Stimulated activated CD4-positive, alpha-beta T cell treated with anti-CD3 and anti-CD28 coated beads, Interleukin-4, amount 100 ng/mL, for 48 hours (primary cell): ENCODE measurements around the gene FIGNL1.
A peak's percentile ranks its signal among the peaks of the same experiment; 100 is the strongest.

Experiments used
- DNase-seq, 2 donors: peaks; one replicate each; pipeline ENCODE4 v3.0.0-alpha.2; 2020; ENCODE audit warnings: low read depth in 2 of 2

The FIGNL1 gene

DNA sequence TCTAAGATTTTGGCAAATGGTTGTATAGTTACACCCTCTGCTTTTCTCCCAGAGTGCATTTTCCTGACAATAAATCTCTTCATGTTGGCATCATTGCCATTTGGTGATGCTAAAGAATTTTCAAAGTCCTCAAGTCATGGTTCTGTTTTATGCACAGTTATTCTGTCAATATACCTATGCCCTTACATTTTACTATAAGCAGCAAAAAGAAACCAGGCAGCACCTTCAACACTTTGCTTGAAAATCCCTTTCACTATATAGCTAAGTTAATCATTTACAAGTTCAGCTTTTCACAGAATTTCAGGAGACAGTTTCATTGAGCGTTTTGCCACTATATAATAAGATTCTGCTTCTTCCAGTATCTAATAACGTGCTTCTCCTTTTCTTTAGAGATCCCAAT, 22.6 kb downstream of the FIGNL1 start:
- DNase-seq, result no peak

- DNase-seq, result no peak
These were observed 23.7 kb downstream of the FIGNL1 start for GRCh38 chr7:50426280-50427045.

- no peak for DNase-seq
These were observed 24.8 kb downstream of the FIGNL1 start for GRCh38 chr7:50425318-50425717.

DNA sequence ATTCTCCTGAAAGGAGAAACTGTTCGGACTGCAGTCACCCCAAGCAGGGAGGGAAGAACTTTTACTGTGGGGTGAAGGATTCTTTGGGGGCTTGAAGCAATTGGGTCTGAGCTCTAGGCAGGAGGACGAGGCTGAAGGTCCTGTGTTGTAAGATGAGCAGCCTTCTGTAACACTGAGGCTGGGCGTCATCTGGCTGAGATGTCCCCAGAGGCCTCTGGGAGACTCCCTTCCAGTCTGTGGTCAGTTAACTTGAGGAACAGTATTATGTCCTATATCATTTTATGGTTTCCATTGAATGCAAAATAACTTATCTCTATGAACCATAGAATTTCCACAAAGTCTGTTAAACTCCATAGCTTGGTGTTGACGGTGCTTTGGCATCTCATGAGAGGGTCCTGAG, 26.3 kb downstream of the FIGNL1 start:
- DNase-seq, result no peak

GRCh38 chr7:50422858-50423257, 27.3 kb downstream of the FIGNL1 start:
- no peak for DNase-seq

GRCh38 chr7:50421043-50421442, 29.1 kb downstream of the FIGNL1 start:
- no peak for DNase-seq

GRCh38 chr7:50418526-50419290, 31.4 kb downstream of the FIGNL1 start:
- no peak for DNase-seq

- DNase-seq, result peak; percentile 60 to 73
These were observed 32.0 kb downstream of the FIGNL1 start for GRCh38 chr7:50418086-50418515.

- no peak for DNase-seq
These were observed 33.5 kb downstream of the FIGNL1 start for GRCh38 chr7:50416527-50417182.

DNA sequence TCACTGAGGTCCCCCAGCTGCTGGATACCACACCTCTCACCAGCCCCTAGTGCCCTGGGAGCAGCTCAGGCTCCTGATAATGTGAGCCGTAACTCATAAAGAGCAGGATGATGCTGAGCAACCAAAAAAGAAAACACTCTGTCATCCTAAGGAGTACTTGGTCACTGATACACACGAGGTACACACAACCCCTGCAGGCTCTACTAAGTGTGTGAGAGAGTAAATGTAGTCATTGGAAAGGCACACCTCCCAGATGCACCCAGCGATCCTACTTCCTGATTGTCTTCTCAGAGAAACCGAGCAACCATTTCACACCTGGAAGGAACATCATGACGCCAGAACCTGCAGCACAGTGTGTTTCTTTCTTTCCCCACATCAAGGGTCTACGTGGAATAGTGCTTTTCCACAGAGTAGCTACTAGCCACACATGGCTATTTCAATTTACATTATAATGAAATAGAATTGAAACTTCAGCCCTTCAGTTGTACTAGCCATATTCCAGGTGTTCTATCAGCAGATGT, 34.2 kb downstream of the FIGNL1 start:
- no peak for DNase-seq

GRCh38 chr7:50413561-50413960, 36.6 kb downstream of the FIGNL1 start:
- DNase-seq, result no peak

DNA sequence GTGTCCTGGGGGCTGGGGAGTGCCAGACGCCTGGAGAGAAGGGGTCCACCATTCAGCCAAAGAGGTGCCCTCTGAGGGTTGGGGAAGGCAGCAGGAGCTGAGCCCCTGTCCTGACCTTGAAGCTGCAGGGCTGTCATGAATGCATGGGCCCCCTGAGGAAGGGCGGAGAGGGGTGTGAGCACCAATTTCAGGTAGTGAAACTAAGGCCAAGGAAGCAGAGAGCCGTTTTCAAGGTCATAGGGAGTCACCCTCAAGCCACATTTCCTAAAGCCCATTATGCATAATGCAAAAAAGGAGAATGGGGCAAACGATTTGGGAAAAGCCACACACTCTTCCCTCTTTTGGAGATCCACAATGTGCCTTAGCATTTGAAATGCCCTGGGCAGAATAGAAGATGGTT, 37.2 kb downstream of the FIGNL1 start:
- DNase-seq, result no peak

DNA sequence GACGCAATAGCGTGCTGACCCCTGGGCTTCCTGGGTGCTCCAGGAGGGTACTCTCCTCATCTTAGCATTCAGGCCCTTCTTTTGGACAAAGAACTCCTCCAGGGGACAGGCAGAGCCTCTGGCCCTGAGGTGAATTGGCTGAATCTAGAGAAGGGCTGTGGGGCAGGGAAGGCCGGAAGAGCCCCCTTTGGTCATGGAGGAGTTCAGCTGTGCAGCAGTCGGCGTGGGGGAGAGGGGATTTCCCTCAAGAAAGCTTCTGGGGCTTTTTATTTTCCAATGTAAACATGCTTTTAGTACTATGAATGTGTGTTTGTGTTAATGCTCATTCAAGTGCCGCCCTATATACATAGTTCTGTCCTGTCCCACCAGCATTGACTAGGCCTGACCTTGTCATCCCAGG, 38.8 kb downstream of the FIGNL1 start:
- no peak for DNase-seq

DNA sequence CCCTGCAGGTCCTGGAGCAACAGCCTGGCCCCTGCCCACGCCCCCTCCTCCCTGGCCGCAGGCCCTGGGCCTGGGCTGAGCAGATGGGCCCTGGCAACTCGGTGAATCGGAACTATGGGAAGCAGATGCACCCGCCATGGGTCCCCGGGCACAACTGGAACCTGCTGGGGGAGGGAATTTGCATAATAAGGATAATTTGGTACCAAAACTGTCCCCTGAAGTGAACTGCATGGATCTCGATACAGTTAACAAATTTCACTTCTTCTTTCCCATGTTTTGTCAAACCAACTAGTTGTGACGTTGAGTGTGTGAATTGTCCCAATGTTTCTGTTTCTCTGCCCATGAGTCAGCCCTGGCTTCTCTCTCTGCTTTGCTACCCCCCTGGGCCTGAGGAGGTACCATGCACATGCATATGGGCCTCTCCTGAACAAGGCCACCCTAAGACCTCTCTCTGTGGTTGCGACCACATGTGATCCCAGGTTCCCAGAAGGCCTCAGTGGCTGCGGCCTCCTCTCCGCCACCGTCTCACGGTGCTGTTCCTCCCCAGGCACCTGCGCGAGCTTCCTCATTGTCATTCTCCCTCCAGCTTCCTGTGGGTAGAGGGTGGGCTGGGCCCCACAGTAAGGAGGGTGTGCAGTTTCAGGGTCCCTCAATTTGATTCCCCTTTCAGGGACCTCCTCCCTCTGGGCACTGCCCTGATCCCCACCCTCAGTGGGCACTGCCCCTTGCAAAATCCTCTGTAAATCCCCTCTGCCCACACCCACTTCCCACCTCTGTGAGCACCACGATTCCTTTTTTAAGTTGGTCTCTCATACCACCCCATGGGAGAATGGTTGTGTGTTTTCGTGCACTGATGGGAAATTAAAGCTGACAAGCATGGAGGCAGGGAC, 40.0 kb downstream of the FIGNL1 start:
- no peak for DNase-seq

DNA sequence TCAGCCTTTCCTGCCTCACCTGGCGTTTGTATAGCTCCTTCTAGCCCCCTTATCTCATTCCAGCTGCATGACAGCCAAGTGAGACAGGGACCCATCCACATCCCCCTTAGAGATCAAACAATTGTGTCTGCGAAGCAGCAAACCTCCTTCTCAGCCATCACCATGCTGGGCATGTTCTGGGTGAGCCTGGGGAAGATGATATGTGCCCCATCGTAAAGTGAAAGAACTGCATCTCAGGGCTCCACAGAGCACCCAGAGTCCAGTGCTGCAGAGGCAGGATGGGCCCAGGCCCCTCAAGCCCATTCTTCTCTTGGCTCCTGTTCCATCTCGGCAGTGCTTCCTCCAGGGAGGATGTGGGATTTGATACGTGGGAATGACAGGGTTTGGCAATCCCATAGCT, 43.2 kb downstream of the FIGNL1 start:
- DNase-seq, result no peak

DNA sequence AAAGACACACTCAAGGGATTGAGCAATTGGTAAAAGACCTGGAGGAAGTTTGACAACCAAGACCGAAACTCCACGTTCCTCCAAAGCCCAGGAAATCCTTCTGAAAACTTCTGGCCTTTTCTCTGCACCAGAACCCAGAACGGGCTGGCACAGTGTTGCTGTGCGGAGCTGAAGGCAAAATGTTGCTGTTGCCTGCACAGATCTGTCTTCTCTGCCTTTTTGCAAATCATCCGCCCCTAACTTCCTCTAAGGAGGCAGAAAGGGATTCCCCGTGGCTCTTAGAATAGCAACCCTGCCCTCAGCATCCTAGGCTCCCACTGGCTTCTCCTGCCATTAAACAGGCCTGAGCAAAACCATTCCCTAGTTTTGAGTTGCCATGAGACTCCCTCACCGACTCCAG, 44.9 kb downstream of the FIGNL1 start:
- DNase-seq, result no peak

DNA sequence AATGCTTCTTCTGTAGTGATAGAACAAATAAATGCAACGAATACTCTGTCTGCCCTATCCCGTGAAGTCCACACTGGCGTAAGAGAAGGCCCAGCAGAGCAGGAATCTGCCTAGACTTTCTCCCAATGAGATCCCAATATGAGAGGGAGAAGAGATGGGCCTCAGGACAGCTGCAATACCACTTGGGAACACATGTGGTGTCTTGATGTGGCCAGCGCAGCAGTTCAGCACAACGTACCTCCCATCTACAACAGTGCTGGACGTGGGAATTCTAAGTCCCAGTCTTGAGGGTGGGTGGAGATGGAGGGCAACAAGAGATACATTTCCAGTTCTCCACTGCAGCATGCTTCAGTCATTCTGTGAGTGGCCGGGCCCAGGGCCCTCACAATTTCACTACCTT, 45.8 kb downstream of the FIGNL1 start:
- DNase-seq, result no peak

- DNase-seq, result no peak
These were observed 50.0 kb downstream of the FIGNL1 start for GRCh38 chr7:50400114-50400513.

- DNase-seq, result no peak
These were observed 50.5 kb downstream of the FIGNL1 start for GRCh38 chr7:50399635-50400034.

GRCh38 chr7:50399206-50399605, 50.9 kb downstream of the FIGNL1 start:
- DNase-seq, result no peak

- DNase-seq, result no peak
These were observed 52.2 kb downstream of the FIGNL1 start for GRCh38 chr7:50397971-50398324.
